Stimulated activated CD8-positive, alpha-beta memory T cell treated with anti-CD3 and anti-CD28 coated beads, Interleukin-7, amount 100 ng/mL, for 48 hours (primary cell): Measurements from ENCODE around the gene GPC6.

Experiments
- DNase-seq, 2 donors: peaks; one replicate each; pipeline ENCODE4 v3.0.0-alpha.2; 2020; ENCODE audit warnings: low read depth in 1 of 2; ENCODE audit errors: extremely low read depth in 1 of 2

GPC6 gene

GRCh38 chr13:93811071-93811737 is 584.6 kb downstream of the GPC6 start:
- no peak for DNase-seq

DNA sequence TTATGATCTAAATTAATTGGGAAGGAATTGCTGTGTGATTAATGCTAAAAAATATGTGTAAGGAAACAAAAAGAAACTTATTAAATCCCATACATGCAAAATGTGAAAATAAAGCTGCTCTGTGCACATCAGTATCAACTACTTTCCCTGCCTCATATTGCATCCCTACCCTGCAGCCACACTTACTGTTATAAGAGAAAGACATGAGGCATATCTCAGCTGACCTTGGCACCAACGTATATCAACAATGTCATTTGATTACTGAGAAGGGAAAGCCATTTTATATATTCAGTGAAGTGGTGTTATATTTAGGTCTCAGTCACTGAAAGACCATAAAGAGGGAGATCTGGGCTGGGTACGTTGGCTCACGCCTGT is 585.1 kb downstream of the GPC6 start:
- DNase-seq, result no peak

- no peak for DNase-seq
Measured at GRCh38 chr13:93814658-93815057, 588.1 kb downstream of the GPC6 start.

DNA sequence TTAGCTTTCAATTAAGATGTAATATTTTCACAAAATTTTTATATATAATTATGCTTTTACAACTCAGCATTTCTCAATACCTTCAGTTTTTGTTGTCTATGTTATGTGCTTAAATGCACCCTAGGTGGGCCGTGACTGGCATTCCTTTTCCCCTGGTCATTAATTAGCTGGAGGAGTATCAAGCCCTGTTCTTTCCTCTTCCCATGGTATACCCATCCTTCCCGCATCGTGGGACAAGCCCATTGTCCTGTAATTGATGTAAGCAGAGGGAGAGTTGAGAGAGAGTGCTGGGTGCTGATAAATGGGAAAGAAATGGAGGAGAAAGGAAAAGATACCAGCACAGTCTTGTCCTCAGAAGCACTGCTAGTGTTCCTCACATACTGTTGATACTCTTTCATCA is 591.7 kb downstream of the GPC6 start:
- no peak for DNase-seq

DNA sequence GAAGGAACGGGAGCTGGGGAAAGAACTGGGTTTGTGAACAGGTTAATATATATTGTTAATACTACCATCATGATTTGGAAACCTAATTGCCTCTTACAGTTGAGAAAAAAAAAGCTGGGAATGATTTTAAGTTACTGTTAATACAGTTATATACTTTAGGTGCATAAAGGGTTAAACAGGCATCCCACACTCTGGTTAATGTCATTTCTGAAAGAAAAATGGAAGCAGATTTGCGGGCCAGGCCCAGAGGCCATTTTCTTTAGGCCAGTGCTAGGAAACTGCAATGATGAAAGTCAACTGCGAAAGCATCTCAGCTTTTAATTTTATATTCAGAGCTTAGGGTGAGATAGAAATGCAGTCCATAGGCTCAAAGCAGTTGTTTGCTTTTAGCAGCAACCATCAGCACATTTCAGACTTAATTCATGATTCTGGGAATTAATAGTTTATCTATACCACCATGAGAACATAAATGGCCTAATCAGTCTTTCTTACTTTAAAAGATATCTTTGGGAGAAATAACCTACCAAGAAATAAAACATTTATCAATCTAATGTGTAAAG is 592.8 kb downstream of the GPC6 start:
- DNase-seq, result no peak

DNA sequence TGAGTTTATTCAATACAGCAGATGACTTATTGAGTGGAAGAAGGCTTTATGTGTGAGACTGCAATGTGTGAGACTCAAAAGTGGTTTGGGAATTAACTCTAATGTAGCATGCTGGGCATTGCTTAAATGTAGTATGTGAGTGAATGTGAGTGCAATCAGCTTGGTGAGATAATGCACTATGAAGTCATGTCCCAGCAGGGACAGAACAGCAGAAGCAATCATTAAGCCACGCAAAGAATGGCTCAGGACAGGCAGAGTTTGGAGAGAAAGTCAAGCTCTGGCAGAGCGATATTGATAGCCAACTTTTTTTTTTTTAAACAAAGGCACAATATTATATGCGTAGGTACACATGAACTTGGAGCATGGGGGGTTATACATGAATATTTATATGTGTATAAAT is 597.7 kb downstream of the GPC6 start:
- DNase-seq, result no peak

DNA sequence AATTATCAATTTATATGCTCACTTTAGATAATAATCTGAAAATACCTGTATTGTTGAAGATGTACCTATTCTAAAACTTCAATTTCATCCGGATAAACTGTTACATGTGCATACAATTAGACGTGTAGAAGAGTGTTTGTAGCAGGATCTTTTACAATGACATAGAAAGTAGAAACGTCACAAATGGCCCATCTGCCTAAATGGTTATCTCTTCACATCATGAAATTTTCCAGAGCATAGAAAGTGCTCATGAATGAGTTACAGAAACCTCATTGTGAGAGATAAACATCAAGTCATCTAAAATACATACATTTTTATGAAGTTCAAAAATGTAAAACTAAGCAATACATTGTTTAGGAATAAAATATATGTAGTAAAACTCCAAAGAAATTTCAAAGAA is 607.4 kb downstream of the GPC6 start:
- no peak for DNase-seq

DNA sequence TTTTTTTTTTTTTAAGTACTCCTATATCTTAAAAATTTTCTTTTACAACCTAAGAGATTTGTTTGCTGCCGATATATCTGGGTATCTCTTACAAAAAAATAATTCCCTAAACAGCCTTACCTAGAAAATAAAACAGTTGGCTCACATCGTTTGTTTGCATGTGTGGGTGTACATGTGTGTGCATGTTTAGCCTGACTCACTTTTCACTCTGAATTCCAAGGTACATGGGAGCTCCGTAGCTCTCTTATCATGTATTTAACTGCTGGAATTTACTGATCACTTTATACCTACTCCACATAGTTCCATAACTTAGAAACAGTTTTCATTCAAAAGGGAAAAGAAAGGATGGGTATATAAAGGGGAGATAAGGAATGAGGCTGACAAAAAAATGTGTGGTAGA is 616.5 kb downstream of the GPC6 start:
- no peak for DNase-seq

DNA sequence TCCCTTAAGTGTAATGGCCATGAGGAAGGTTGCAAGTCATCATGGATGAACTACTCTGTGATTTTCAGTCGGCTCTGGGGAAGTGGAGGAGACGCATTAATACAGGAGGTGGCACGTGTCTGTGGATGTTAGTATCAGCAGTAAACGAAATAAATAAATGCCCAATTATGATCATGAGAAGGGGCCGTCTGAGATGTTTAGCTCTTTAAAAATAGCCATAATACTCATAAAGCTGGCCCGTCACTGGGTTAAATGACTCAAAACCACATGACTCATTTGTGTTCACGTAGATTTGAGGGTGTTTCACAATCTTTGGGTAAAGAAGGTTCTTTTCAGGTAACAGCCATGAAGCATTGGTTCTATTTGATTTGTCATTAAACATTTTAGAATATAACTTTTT is 620.6 kb downstream of the GPC6 start:
- DNase-seq, result no peak

DNA sequence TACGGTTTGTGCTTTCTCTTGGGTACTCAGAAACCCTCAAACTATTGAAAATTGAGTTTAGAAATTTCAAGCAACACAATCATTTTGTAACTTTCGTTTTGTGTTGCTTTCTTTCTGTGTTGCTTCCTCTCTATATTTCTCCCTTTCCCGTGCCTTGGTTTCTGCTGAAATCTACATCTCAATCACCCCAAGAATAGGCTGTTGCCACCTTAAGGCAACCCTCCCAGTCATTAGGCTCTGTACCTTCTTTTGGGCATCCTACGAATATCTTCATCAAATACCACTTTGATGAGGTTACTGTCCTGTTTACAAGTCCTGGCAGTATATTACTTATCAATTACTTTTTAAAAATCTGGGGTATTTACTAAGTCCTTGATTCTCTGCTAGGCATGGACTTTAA is 621.6 kb downstream of the GPC6 start:
- DNase-seq, result no peak

GRCh38 chr13:93851236-93851635 is 624.6 kb downstream of the GPC6 start:
- no peak for DNase-seq

DNA sequence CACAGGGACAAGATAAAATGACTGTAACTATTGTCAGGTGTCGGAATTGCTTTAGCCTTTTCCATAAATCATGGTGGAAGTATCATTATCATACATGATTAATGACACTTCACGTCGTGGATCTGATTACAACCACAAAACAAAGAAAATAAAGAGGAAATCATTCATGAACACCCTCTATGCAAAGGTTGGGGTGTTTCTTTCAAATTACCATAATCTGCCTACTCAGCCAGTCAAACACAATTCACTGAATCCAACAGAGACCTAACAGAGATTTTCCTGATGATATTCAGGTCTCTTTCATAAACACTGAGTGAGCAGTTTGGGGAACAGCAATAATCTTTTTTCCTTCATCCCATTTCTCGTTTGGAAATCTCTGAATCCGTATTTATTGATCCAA is 627.3 kb downstream of the GPC6 start:
- DNase-seq, result no peak

- DNase-seq, result no peak
Measured at GRCh38 chr13:93857126-93857525, 630.5 kb downstream of the GPC6 start.

GRCh38 chr13:93859716-93860115 is 633.1 kb downstream of the GPC6 start:
- DNase-seq, result no peak

DNA sequence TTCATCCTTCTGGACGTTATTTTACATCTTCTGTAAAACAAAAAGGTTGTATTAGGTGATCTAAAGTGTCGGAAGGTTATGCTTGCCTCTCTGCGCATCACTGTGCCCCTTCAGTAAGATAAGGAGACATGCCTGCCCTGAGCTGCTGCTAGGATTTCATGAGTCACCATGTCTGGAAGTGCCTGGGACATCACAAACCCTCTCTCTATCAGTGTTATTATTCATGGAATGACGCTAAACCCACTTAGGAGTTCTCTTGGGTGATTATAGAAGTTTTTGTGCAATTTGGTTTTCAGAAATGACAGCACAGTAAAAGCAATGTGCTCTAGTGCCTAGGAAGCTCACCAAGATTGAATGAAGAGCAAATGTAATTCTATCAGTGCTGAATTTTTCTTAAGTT is 635.2 kb downstream of the GPC6 start:
- DNase-seq, result no peak

DNA sequence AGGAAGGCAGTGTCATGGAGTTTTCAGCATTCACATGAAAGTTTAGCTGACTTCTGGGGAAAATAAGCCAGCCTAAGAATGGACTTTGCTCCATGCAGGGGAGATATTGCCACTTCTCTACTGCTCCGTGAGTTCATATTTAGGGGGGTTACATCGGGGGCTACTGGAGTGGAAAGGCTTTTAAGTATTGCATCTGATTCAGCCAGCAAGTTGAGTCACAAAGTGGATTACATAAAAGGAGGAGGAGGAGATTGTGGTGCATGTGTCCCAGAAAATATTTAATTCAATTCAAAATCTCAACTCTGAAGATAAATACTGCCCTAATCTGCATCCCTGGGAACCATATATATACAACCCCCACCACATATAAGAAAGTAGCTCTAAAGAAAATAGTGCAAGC is 635.7 kb downstream of the GPC6 start:
- DNase-seq, result no peak

DNA sequence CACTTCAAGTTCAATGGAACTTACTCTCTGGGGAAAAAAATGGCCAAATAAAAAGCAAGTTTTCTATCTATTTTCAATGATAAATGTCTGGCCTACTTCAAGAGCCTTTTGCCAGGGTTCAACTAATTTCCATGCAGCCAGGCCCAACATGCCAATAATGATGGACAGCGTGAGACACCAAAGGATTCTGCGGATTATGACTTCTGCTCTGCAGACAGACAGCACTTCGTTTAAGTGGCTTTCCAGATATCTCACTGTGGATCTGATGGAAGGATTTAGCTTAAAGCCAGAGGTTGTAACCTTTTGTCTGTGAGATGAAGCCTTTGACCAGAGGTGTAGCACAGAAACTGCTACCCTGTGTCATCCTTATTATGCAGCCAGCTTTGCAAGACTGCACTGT is 638.6 kb downstream of the GPC6 start:
- no peak for DNase-seq

DNA sequence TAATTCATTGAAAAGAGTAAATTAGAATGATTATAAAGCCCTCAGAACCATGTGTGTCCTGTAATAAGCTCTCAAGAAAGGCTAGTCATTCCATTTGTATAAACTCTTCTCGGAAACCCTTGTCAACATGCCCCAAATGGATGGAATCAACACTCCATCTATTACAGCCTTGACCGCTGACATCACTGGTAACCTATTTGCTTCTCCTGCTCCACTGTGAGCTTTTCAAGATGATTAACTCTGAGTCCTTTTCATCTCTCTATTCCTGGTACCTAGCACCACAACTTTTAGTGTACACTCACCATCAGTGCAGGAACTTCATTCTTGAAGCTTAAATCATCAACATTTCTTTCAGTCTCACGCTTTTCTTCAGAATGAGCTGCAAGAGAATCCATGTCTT is 640.9 kb downstream of the GPC6 start:
- no peak for DNase-seq

- no peak for DNase-seq
Measured at GRCh38 chr13:93872376-93872775, 645.8 kb downstream of the GPC6 start.

DNA sequence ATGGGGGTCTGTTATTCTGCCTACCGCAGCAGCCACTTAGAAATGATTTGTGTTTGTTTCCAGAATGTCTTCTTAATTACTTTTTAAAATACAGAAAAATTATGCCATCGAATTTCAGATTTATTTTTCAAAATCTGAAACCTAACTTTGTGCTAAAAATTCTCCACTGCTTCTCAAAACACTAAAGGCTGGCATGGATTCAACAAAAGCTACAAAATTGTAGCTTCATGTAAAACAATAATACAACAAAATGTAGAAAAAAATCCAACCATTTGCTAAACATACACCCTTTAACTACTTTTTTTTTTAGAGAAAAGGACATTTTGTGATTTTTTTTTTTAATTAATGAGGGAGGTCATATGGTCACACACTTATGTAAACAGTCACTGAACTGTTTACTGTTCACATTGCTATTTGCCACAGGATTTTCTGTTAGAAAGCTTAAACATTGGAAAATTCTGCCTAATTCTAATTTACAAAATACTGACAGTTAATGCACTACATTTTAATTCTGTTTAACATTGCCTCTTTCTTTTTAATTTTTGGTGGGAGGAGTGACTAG is 646.3 kb downstream of the GPC6 start:
- DNase-seq, result no peak

GRCh38 chr13:93875547-93875946 is 648.9 kb downstream of the GPC6 start:
- DNase-seq, result no peak

DNA sequence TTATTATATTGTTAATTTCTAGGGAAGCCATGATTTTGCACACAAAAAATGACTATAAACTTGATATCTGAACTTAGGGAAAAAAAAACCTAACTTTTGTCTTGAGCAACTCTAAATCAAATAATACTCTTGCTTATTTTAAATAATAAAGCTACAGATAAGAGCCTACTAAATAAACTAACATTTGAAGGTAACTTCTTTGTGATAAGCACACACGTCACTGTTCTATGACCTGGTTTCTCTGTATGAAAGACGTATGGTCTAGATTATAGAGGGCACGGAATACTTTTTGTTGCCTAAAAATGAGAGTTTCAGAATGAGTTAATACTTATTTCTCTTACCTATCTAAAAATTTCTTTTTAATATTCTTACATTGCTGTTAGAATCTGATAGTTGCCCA is 649.6 kb downstream of the GPC6 start:
- DNase-seq, result no peak

- no peak for DNase-seq
Measured at GRCh38 chr13:93878675-93879074, 652.1 kb downstream of the GPC6 start.
